Measurements from ENCODE around the gene SMIM23. TPM values are rescaled to one million over a fixed set of nuclear protein-coding genes. Genes with fewer than 3 reads are reported as not detected.

SMIM23 gene
- polyA plus RNA-seq, 3 donors = not detected

- TF ChIP-seq CTCF (IDR thresholded peaks at IDR 0.05) = no peak
- H3K4me2 ChIP-seq (replicated peaks; ENCODE audit: extremely low read depth, low read length, poor library complexity, severe bottlenecking) = no peak overlapping the region
- no peak overlapping the region for H3K9ac ChIP-seq (ENCODE audit: insufficient read depth, low read length, poor library complexity, severe bottlenecking)
- Mint-ChIP-seq H3K36me3 (no peaks in the 10 kb centered on the region), H3K9me3 (peaks cover 0 to 2% (median 0%) of the 10 kb centered on the region in 7 donors), H3K4me1 (peaks cover 5% of the 10 kb centered on the region), H3K4me3 (no peak overlapping the region), H3K27me3 (ENCODE audit: low read depth in 3 of 3) (peaks cover 0 to 8% (median 5%) of the 10 kb centered on the region in 3 donors), H3K27ac (no peak overlapping the region)
- no peaks in the 10 kb centered on the region for H3K36me3 ChIP-seq (replicated peaks in 1 of 2; ENCODE audit: control insufficient read depth in 1 of 2, insufficient read depth in 2 of 2, low read length in 2 of 2)
- no peak overlapping the region for H3K27ac ChIP-seq (ENCODE audit: low read depth in 1 of 2, low read length in 2 of 2)
- H3K27me3 ChIP-seq (ENCODE audit: control insufficient read depth in 2 of 2, insufficient read depth in 2 of 2, low read length in 2 of 2) = no peaks in the 10 kb centered on the region
- no peaks in the 10 kb centered on the region for H3K9me3 ChIP-seq (replicated peaks in 1 of 2; ENCODE audit: control insufficient read depth in 1 of 2, insufficient read depth in 1 of 2, low read length in 2 of 2)
- WGBS (ENCODE audit: insufficient coverage) = no CpG with 5 or more reads among the region's 2 CpGs
- H2AFZ ChIP-seq (ENCODE audit: insufficient read depth, low read depth, low read length, poor library complexity, severe bottlenecking) = no peak overlapping the region
- H4K20me1 ChIP-seq (ENCODE audit: insufficient read depth, low read length) = no peaks in the 10 kb centered on the region
- H3K4me1 ChIP-seq (ENCODE audit: control insufficient read depth in 1 of 2, insufficient read depth in 2 of 2, low read length in 2 of 2) = no peaks in the 10 kb centered on the region
- no peaks in the 10 kb centered on the region for H3K79me2 ChIP-seq (ENCODE audit: insufficient read depth, low read length)
- intact Hi-C loops (cut with micrococcal nuclease) = no loop called here
- no peak overlapping the region for H3K4me3 ChIP-seq (replicated peaks in 1 of 3; ENCODE audit: low read depth in 2 of 3, low read length in 3 of 3)
- DNase-seq = no peak
Observed at GRCh38 chr5:171744882-171745281, 40.7 kb upstream of the SMIM23 start.

- TF ChIP-seq CTCF (IDR thresholded peaks at IDR 0.05) = no peak
- peaks cover 0 to 8% (median 5%) of the 10 kb centered on the region in 3 donors for H3K27me3 Mint-ChIP-seq (ENCODE audit: low read depth in 3 of 3)
- 96% methylated on average over 3 of the region's 5 CpGs for WGBS (ENCODE audit: insufficient coverage)
- H3K27ac Mint-ChIP-seq = no peak overlapping the region
- Histone ChIP-seq H3K27me3 (ENCODE audit: control insufficient read depth in 2 of 2, insufficient read depth in 2 of 2, low read length in 2 of 2) (no peaks in the 10 kb centered on the region), H3K4me2 (replicated peaks; ENCODE audit: extremely low read depth, low read length, poor library complexity, severe bottlenecking) (no peak overlapping the region), H3K27ac (ENCODE audit: low read depth in 1 of 2, low read length in 2 of 2) (no peak overlapping the region), H3K9ac (ENCODE audit: insufficient read depth, low read length, poor library complexity, severe bottlenecking) (no peak overlapping the region), H3K9me3 (replicated peaks in 1 of 2; ENCODE audit: control insufficient read depth in 1 of 2, insufficient read depth in 1 of 2, low read length in 2 of 2) (no peaks in the 10 kb centered on the region), H4K20me1 (ENCODE audit: insufficient read depth, low read length) (no peaks in the 10 kb centered on the region), H3K4me3 (replicated peaks in 1 of 3; ENCODE audit: low read depth in 2 of 3, low read length in 3 of 3) (no peak overlapping the region), H3K4me1 (ENCODE audit: control insufficient read depth in 1 of 2, insufficient read depth in 2 of 2, low read length in 2 of 2) (no peaks in the 10 kb centered on the region), H2AFZ (ENCODE audit: insufficient read depth, low read depth, low read length, poor library complexity, severe bottlenecking) (no peak overlapping the region), H3K79me2 (ENCODE audit: insufficient read depth, low read length) (no peaks in the 10 kb centered on the region), H3K36me3 (replicated peaks in 1 of 2; ENCODE audit: control insufficient read depth in 1 of 2, insufficient read depth in 2 of 2, low read length in 2 of 2) (no peaks in the 10 kb centered on the region)
- no peaks in the 10 kb centered on the region for H3K36me3 Mint-ChIP-seq
- peaks cover 0 to 2% (median 0%) of the 10 kb centered on the region in 7 donors for H3K9me3 Mint-ChIP-seq
- H3K4me1 Mint-ChIP-seq = peaks cover 5% of the 10 kb centered on the region
- H3K4me3 Mint-ChIP-seq = no peak overlapping the region
- no peak for DNase-seq
- intact Hi-C loops (cut with micrococcal nuclease) = no loop called here
Observed at GRCh38 chr5:171745602-171746001, 40.0 kb upstream of the SMIM23 start.
